ENCODE results near the gene MGAT4B.

DNA sequence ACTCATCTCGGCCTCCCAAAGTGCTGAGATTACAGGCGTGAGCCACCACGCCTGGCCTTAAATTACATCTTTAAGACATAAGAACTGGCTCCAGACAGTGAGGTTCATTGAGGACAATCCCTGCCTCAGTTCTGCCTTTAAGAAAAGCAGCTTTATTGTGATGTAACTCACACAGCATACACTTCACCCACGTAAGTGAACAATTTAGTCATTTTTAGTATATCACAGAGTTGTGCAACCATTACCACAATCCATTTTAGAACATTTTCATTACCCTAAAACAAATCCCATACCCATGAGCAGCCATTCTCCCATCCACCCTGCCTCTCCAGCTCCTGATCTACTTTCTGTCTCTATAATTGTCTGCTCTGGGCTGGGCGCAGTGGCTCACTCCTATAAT is 36.9 kb downstream of the MGAT4B start:
- TF ChIP-seq, protein P1, sequence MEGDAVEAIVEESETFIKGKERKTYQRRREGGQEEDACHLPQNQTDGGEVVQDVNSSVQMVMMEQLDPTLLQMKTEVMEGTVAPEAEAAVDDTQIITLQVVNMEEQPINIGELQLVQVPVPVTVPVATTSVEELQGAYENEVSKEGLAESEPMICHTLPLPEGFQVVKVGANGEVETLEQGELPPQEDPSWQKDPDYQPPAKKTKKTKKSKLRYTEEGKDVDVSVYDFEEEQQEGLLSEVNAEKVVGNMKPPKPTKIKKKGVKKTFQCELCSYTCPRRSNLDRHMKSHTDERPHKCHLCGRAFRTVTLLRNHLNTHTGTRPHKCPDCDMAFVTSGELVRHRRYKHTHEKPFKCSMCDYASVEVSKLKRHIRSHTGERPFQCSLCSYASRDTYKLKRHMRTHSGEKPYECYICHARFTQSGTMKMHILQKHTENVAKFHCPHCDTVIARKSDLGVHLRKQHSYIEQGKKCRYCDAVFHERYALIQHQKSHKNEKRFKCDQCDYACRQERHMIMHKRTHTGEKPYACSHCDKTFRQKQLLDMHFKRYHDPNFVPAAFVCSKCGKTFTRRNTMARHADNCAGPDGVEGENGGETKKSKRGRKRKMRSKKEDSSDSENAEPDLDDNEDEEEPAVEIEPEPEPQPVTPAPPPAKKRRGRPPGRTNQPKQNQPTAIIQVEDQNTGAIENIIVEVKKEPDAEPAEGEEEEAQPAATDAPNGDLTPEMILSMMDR (IDR thresholded peaks at IDR 0.05), result no peak
- no peak for TF ChIP-seq POLR2A (IDR thresholded peaks at IDR 0.05)
